H1 (cell line): ENCODE measurements around the gene TRAPPC2B. TPM values are rescaled to one million over a fixed set of nuclear protein-coding genes. Genes with fewer than 3 reads are reported as not detected.

Source experiments
- CTCF ChIA-PET: fragments of 300-600 bp; sonication (Branson Sonifier 250); formaldehyde crosslinking; loops from one replicate; lab custom pipeline; 2021; ENCODE audit not compliant: partially characterized antibody; lab: Charles Lee
- POLR2A ChIA-PET: fragments of 300-600 bp; sonication (Branson Sonifier 250); formaldehyde crosslinking; loops from one replicate; lab custom pipeline; 2021; ENCODE audit warnings: inconsistent platforms; ENCODE audit not compliant: partially characterized antibody; lab: Charles Lee
- DNase-seq, 2 experiments: peaks; one replicate each; pipeline versions ENCODE4 v3.0.0 to v3.0.0-alpha.2; 2010 to 2022; ENCODE audit warnings: low spot score in 2 of 2, low read depth in 1 of 2, mixed read lengths in 1 of 2
- FAIRE-seq: peaks from 2 replicates; lab custom pipeline; 2011; peaks lifted over from hg19 to GRCh38; lab: Jason Lieb, UNC
- H2AFZ ChIP-seq: 2 replicates; pipeline ENCODE4 v1.8.1; 2012; ENCODE audit warnings: low read length, inconsistent platforms
- H2AK5ac ChIP-seq: 2 replicates; pipeline ENCODE4 v1.6.1; 2013; ENCODE audit warnings: low read depth, low read length
- H2BK120ac ChIP-seq: replicated peaks from 2 replicates; pipeline ENCODE3; 2013; ENCODE audit warnings: low read depth, low read length, inconsistent platforms
- H2BK12ac ChIP-seq: 2 replicates; pipeline ENCODE4 v1.6.1; 2013; ENCODE audit warnings: low read depth, low read length
- H2BK15ac ChIP-seq: 2 replicates; pipeline ENCODE4 v1.6.1; 2013; ENCODE audit warnings: low read length
- H2BK20ac ChIP-seq: 2 replicates; pipeline ENCODE4 v1.6.1; 2013; ENCODE audit warnings: low read length
- H2BK5ac ChIP-seq: 2 replicates; pipeline ENCODE4 v1.6.1; 2013; ENCODE audit warnings: low read depth, low read length
- H3K14ac ChIP-seq: 2 replicates; pipeline ENCODE4 v1.6.1; 2013; ENCODE audit warnings: inconsistent platforms; ENCODE audit not compliant: insufficient read length
- H3K18ac ChIP-seq: 2 replicates; pipeline ENCODE4 v1.6.1; 2013; ENCODE audit warnings: low read length; ENCODE audit errors: extremely low read depth
- H3K23ac ChIP-seq: 2 replicates; pipeline ENCODE4 v1.6.1; 2013; ENCODE audit warnings: inconsistent platforms; ENCODE audit not compliant: insufficient read length
- H3K23me2 ChIP-seq: 2 replicates; pipeline ENCODE4 v1.6.1; 2013; ENCODE audit warnings: low read depth, low read length
- H3K27ac ChIP-seq: 2 replicates; pipeline ENCODE4 v1.6.1; 2011; ENCODE audit warnings: low read depth, low read length, inconsistent platforms
- H3K27me3 ChIP-seq, 4 experiments: replicated peaks in 1 of 4; 1 replicate in 1 of 4; 2 replicates in 3 of 4; pipeline versions ENCODE4 v1.6.1 to v1.8.1; 2011 to 2013; ENCODE audit warnings: low read length in 3 of 4, mild to moderate bottlenecking in 3 of 4, inconsistent platforms in 2 of 4, mixed read lengths in 2 of 4, moderate library complexity in 1 of 4; ENCODE audit not compliant: control insufficient read depth in 3 of 4, insufficient read depth in 3 of 4; ENCODE audit errors: extremely low read depth in 1 of 4
- H3K36me3 ChIP-seq, 4 experiments: 2 replicates each; pipeline versions ENCODE4 v1.6.1 to v1.8.1; 2011 to 2013; ENCODE audit warnings: mild to moderate bottlenecking in 4 of 4, low read length in 3 of 4, moderate library complexity in 2 of 4, control low read depth in 1 of 4, inconsistent platforms in 1 of 4; ENCODE audit not compliant: insufficient read depth in 4 of 4, control insufficient read depth in 2 of 4
- H3K4ac ChIP-seq: replicated peaks from 2 replicates; pipeline ENCODE3; 2013; ENCODE audit warnings: low read length, low read depth, mixed read lengths, inconsistent platforms; ENCODE audit not compliant: insufficient read length
- H3K4me1 ChIP-seq, 4 experiments: replicated peaks in 1 of 4; 1 replicate in 1 of 4; 2 replicates in 3 of 4; pipeline versions ENCODE4 v1.6.1 to v1.8.1; 2011 to 2013; ENCODE audit warnings: low read length in 3 of 4, inconsistent platforms in 2 of 4, mixed read lengths in 1 of 4; ENCODE audit not compliant: insufficient read depth in 4 of 4, control insufficient read depth in 3 of 4
- H3K4me2 ChIP-seq, 2 experiments: 2 replicates each; pipeline versions ENCODE4 v1.6.1 to v1.8.1; 2011 to 2013; ENCODE audit warnings: low read depth in 2 of 2, low read length in 2 of 2, control low read depth in 1 of 2, inconsistent platforms in 1 of 2, mild to moderate bottlenecking in 1 of 2; ENCODE audit not compliant: insufficient read depth in 1 of 2
- H3K4me3 ChIP-seq, 4 experiments: fragments of 200-600, 300-600 bp in 1 of 4; sonication (generic), shearing (Covaris generic), sonication (Bioruptor Twin) in 1 of 4; 2 replicates each; pipeline versions ENCODE4 v1.5.1 to v1.8.1; 2011 to 2016; ENCODE audit warnings: low read length in 4 of 4, low read depth in 3 of 4, control low read depth in 2 of 4, inconsistent platforms in 2 of 4, mild to moderate bottlenecking in 2 of 4, mixed read lengths in 1 of 4, moderate library complexity in 1 of 4; ENCODE audit not compliant: insufficient read depth in 2 of 4; ENCODE audit errors: extremely low read depth in 1 of 4
- H3K56ac ChIP-seq: replicated peaks from 2 replicates; pipeline ENCODE3; 2013; ENCODE audit warnings: low read depth, mild to moderate bottlenecking, mixed read lengths, low read length, inconsistent platforms; ENCODE audit not compliant: insufficient read length
- H3K79me1 ChIP-seq: 2 replicates; pipeline ENCODE4 v1.6.1; 2013; ENCODE audit warnings: low read depth, low read length, control low read depth
- H3K79me2 ChIP-seq, 2 experiments: 2 replicates each; pipeline versions ENCODE4 v1.6.1 to v1.8.1; 2012 to 2013; ENCODE audit warnings: low read length in 2 of 2, mild to moderate bottlenecking in 2 of 2, inconsistent platforms in 1 of 2; ENCODE audit not compliant: insufficient read depth in 2 of 2, control insufficient read depth in 1 of 2
- H3K9ac ChIP-seq, 4 experiments: replicated peaks in 1 of 4; 1 replicate in 1 of 4; 2 replicates in 3 of 4; pipeline versions ENCODE4 v1.6.1 to v1.8.1; 2011 to 2013; ENCODE audit warnings: low read depth in 3 of 4, low read length in 3 of 4, control low read depth in 2 of 4, mild to moderate bottlenecking in 2 of 4, moderate library complexity in 2 of 4, inconsistent platforms in 1 of 4; ENCODE audit errors: extremely low read depth in 1 of 4
- H3K9me3 ChIP-seq, 2 experiments: 2 replicates each; pipeline versions ENCODE4 v1.6.1 to v1.8.1; 2012 to 2013; ENCODE audit warnings: mild to moderate bottlenecking in 2 of 2, moderate library complexity in 2 of 2, control low read depth in 1 of 2, inconsistent platforms in 1 of 2, low read depth in 1 of 2, low read length in 1 of 2, mixed read lengths in 1 of 2; ENCODE audit not compliant: insufficient read depth in 2 of 2
- H4K20me1 ChIP-seq, 2 experiments: replicated peaks in 1 of 2; 2 replicates each; pipeline versions ENCODE3 to v1.8.1; 2011 to 2013; ENCODE audit warnings: inconsistent platforms in 2 of 2, low read length in 2 of 2, mild to moderate bottlenecking in 1 of 2; ENCODE audit not compliant: insufficient read depth in 2 of 2, control insufficient read depth in 1 of 2
- H4K5ac ChIP-seq: 2 replicates; pipeline ENCODE4 v1.6.1; 2013; ENCODE audit warnings: low read length, low read depth, mixed read lengths, inconsistent platforms; ENCODE audit not compliant: insufficient read length
- H4K8ac ChIP-seq: 2 replicates; pipeline ENCODE4 v1.8.0; 2013; ENCODE audit warnings: mild to moderate bottlenecking, moderate library complexity, low read length, inconsistent platforms; ENCODE audit not compliant: insufficient read depth; ENCODE audit errors: extremely low read depth
- H4K91ac ChIP-seq: replicated peaks from 2 replicates; pipeline ENCODE3; 2013; ENCODE audit warnings: low read length, mixed read lengths, inconsistent platforms; ENCODE audit not compliant: insufficient read length
- ATF3 ChIP-seq: IDR thresholded peaks from 2 replicates; pipeline ENCODE4 v1.6.1; 2011; ENCODE audit warnings: low read depth, mild to moderate bottlenecking, low read length; ENCODE audit not compliant: insufficient read depth
- CEBPB ChIP-seq: IDR thresholded peaks from 2 replicates; pipeline ENCODE4 v1.6.1; 2012; ENCODE audit warnings: low read depth, low read length
- E2F6 ChIP-seq: IDR thresholded peaks from 2 replicates; pipeline ENCODE4 v1.6.1; 2012; ENCODE audit warnings: inconsistent platforms
- HDAC2 ChIP-seq, 2 experiments: fragments of 300-600 bp in 1 of 2; sonication (generic) in 1 of 2; IDR thresholded peaks; 2 replicates each; pipeline ENCODE4 v1.6.1; 2011 to 2012; ENCODE audit warnings: low read depth in 2 of 2, low read length in 2 of 2, mild to moderate bottlenecking in 2 of 2, moderate library complexity in 2 of 2, borderline replicate concordance in 1 of 2, inconsistent platforms in 1 of 2
- KDM4A ChIP-seq: IDR thresholded peaks from one replicate; pipeline ENCODE4 v1.7.1; 2012; ENCODE audit warnings: low read depth, mild to moderate bottlenecking, moderate library complexity, low read length, inconsistent platforms; ENCODE audit not compliant: severe bottlenecking
- POU5F1 ChIP-seq: IDR thresholded peaks from 2 replicates; pipeline ENCODE4 v1.6.1; 2011; ENCODE audit warnings: low read depth, mild to moderate bottlenecking, low read length, moderate library complexity
- SIX5 ChIP-seq: IDR thresholded peaks from 2 replicates; pipeline ENCODE4 v1.6.1; 2011; ENCODE audit warnings: mild to moderate bottlenecking, low read depth, low read length
- SP4 ChIP-seq: IDR thresholded peaks from 2 replicates; pipeline ENCODE4 v1.6.1; 2012; ENCODE audit warnings: low read length, inconsistent platforms
- WGBS, 2 experiments: shearing (Covaris generic) in 1 of 2; methylation state at CpG; one replicate each; pipeline versions ENCODE4 v1.1.6 to v1.1.7; 2013 to 2015; ENCODE audit warnings: low lambda C conversion rate in 2 of 2, mixed read lengths in 2 of 2, inconsistent platforms in 1 of 2, low coverage in 1 of 2, missing lambda C conversion rate in 1 of 2; ENCODE audit not compliant: insufficient replicate concordance in 2 of 2, insufficient coverage in 1 of 2, insufficient read length in 1 of 2; ENCODE audit errors: extremely low coverage in 1 of 2, missing lambda C conversion rate in 1 of 2; 5-methylcytosine and 5-hydroxymethylcytosine counted together
- polyA plus RNA-seq, 7 experiments: library from polyadenylated mRNA; depleted of rRNA in 3 of 7; stranded (reverse) in 5 of 7; unstranded in 2 of 7; fragments of >200 nt in 5 of 7; fragments of 200-250 nt in 2 of 7; gene quantifications; 1 replicate in 5 of 7; 2 replicates in 1 of 7; 4 replicates in 1 of 7; pipeline versions ENCODE4 v1.2.1 to v1.2.3, GENCODE V29; 2011 to 2013; ENCODE audit warnings: missing spikeins in 2 of 7, mixed read lengths in 2 of 7
- total RNA-seq: library from RNA; stranded (reverse); fragmentation: NEBNext Ultra II Directional; extraction: Animal tissue kit (Norgen Biotek cat#: 25700); gene quantifications from 2 replicates; pipeline ENCODE4 v1.2.1, GENCODE V29; 2021

The TRAPPC2B gene
- total and polyA plus RNA-seq, 2 of the 8 experiments (the other 6 are each of a cell fraction or from before 2014, with no cell fraction given): 8.7 to 28.3 TPM

GRCh38 chr19:57363688-57364181 lies 384 bp downstream of the TRAPPC2B start:
- H3K79me2 ChIP-seq: peaks cover 0 to 7% of the 10 kb centered on the region in 2 experiments; a peak in 1 of 4 replicates
- peaks cover 9% of the 10 kb centered on the region for H3K23me2 ChIP-seq
- H3K56ac ChIP-seq: no peak overlapping the region
- no peak overlapping the region for H4K8ac ChIP-seq
- no peaks in the 10 kb centered on the region for H4K20me1 ChIP-seq
- H4K91ac ChIP-seq: no peak overlapping the region
- no peak overlapping the region for H2BK5ac ChIP-seq
- H3K27ac ChIP-seq: no peak overlapping the region
- no peak overlapping the region for H4K5ac ChIP-seq
- CTCF ChIA-PET: no interaction called here
- no peak overlapping the region for H3K18ac ChIP-seq
- no peak overlapping the region for H3K4ac ChIP-seq
- no peak for FAIRE-seq
- H3K4me2 ChIP-seq: peak overlapping the region; percentile 69 to 77
- H3K9ac ChIP-seq: peak overlapping the region; percentile 15 to 74 (median 34); a peak in 5 of 7 replicates
- H3K4me3 ChIP-seq: peak overlapping the region; percentile 58 to 67 (median 64)
- no peak overlapping the region for H2BK15ac ChIP-seq
- no peak overlapping the region for H3K23ac ChIP-seq
- no peak overlapping the region for H2AFZ ChIP-seq
- H3K14ac ChIP-seq: no peak overlapping the region
- POLR2A ChIA-PET: interaction anchor here (1.0 to 2.5 kb wide), 8 partner anchors 10 to 107 kb away, joined by 3 to 20 read pairs (median 4); partner anchors contain the start of genes ZNF304, ZNF460 and ZNF548
- no peak overlapping the region for H2BK120ac ChIP-seq
- H3K4me1 ChIP-seq: peaks cover 0 to 2% (median 1%) of the 10 kb centered on the region in 4 experiments; a peak in 2 of 7 replicates
- H3K27me3 ChIP-seq: no peaks in the 10 kb centered on the region
- H2BK20ac ChIP-seq: no peak overlapping the region
- H3K79me1 ChIP-seq: no peaks in the 10 kb centered on the region; the same call in 1 of the 2 replicates
- H3K9me3 ChIP-seq: no peaks in the 10 kb centered on the region
- no peaks in the 10 kb centered on the region for H3K36me3 ChIP-seq
- 15% methylated on average over 11 of the region's 18 CpGs; no CpG with 5 or more reads in 1 of the 2 experiments for WGBS, 2 experiments
- no peak overlapping the region for H2BK12ac ChIP-seq
- H2AK5ac ChIP-seq: no peak overlapping the region
- DNase-seq: no peak
- TF ChIP-seq POU5F1: no peak
- no peak for TF ChIP-seq KDM4A
- TF ChIP-seq CEBPB: no peak
- TF ChIP-seq HDAC2 (IDR thresholded peaks at IDR 0.05; ENCODE audit: borderline replicate concordance in 1 of 2, low read depth in 2 of 2, low read length in 2 of 2): no peak
- TF ChIP-seq SIX5: no peak
- TF ChIP-seq SP4: no peak
- no peak for TF ChIP-seq E2F6
- no peak for TF ChIP-seq ATF3
